GM18517 (cell line): Measurements from ENCODE around the gene RASL12.
"Not testable (repeated sequence)": the region's sequence is repeated elsewhere in the genome, so short reads cannot be mapped to it uniquely, and the experiment has no call there.

Experiments used
- ATAC-seq: cut with Tn5 transposase; IDR thresholded peaks from one replicate; pipeline ENCODE4 v1.9.1; 2021; ENCODE audit warnings: mild to moderate bottlenecking, moderate library complexity; ENCODE audit not compliant: unreplicated experiment

RASL12 gene

GRCh38 chr15:65032801-65033537, 34.8 kb downstream of the RASL12 start:
- no peak for ATAC-seq

GRCh38 chr15:65029736-65030208, 38.0 kb downstream of the RASL12 start:
- no peak for ATAC-seq

- ATAC-seq, result peak; percentile 45
These were observed 38.7 kb downstream of the RASL12 start, which contains the start of gene MTFMT for GRCh38 chr15:65028921-65029735. TSS of gene MTFMT (minus strand) at chr15:65029639. CDS start at chr15:65029613, 26 bp downstream.

- no peak for ATAC-seq
These were observed 39.5 kb downstream of the RASL12 start for GRCh38 chr15:65028338-65028737.

- no peak for ATAC-seq
These were observed 40.2 kb downstream of the RASL12 start for GRCh38 chr15:65027593-65027992.

- ATAC-seq, result no peak
These were observed 41.0 kb downstream of the RASL12 start for GRCh38 chr15:65026756-65027155.

GRCh38 chr15:65021488-65021887, 46.3 kb downstream of the RASL12 start:
- ATAC-seq, result no peak

- no peak for ATAC-seq
These were observed 47.4 kb downstream of the RASL12 start for GRCh38 chr15:65020419-65020818.

- ATAC-seq, result not testable (repeated sequence)
These were observed 56.6 kb downstream of the RASL12 start for GRCh38 chr15:65011198-65011597.

GRCh38 chr15:65008983-65009382, 58.8 kb downstream of the RASL12 start:
- no peak for ATAC-seq

- no peak for ATAC-seq
These were observed 60.9 kb downstream of the RASL12 start for GRCh38 chr15:65006876-65007275.

- no peak for ATAC-seq
These were observed 62.8 kb downstream of the RASL12 start for GRCh38 chr15:65004993-65005392.
